ENCODE results near the gene TAAR9.

GRCh38 chr6:132494954-132495353, 43.1 kb upstream of the TAAR9 start:
- TF ChIP-seq EP300 (IDR thresholded peaks at IDR 0.05; ENCODE audit: borderline replicate concordance) (no peak), EGR1 (IDR thresholded peaks at IDR 0.05) (no peak), YY1 (IDR thresholded peaks at IDR 0.05; ENCODE audit: low read depth) (no peak), RAD21 (IDR thresholded peaks at IDR 0.05; ENCODE audit: low read depth) (no peak)

Data from Ishikawa (cell line).